Right atrium auricular region (tissue), 2 donors: ENCODE results near the gene GRM5. TPM values are rescaled to one million over a fixed set of nuclear protein-coding genes. Genes with fewer than 3 reads are reported as not detected.

Experiments used
- DNase-seq: peaks from one replicate; pipeline ENCODE4 v3.0.0-alpha.2; 2019; ENCODE audit warnings: low spot score
- H3K27ac ChIP-seq, 2 donors: fragments of 200-600 bp; sonication (generic); 1 replicate in 1 of 2; 2 replicates in 1 of 2; pipeline ENCODE4 v1.5.1; 2016 to 2019
- H3K27me3 ChIP-seq, 2 donors: fragments of 200-600 bp; sonication (generic); one replicate each; pipeline versions ENCODE4 v1.5.1 to v1.6.0; 2017 to 2019
- H3K36me3 ChIP-seq: fragments of 200-600 bp; sonication (generic); one replicate; pipeline ENCODE4 v1.5.1; 2016
- H3K4me1 ChIP-seq, 2 donors: fragments of 200-600 bp; sonication (generic); one replicate each; pipeline versions ENCODE4 v1.5.1 to v1.6.0; 2017 to 2019
- H3K4me3 ChIP-seq, 2 donors: fragments of 200-600 bp; sonication (generic); 1 replicate in 1 of 2; 2 replicates in 1 of 2; pipeline ENCODE4 v1.5.1; 2017 to 2019; ENCODE audit warnings: mild to moderate bottlenecking in 1 of 2, moderate library complexity in 1 of 2
- H3K9me3 ChIP-seq, 2 donors: fragments of 200-600 bp; sonication (generic); one replicate each; pipeline ENCODE4 v1.5.1; 2019
- total RNA-seq, 2 donors: library from RNA; depleted of rRNA; stranded (reverse); fragments of >200 nt; gene quantifications; one replicate each; pipeline ENCODE4 v1.1.0, GENCODE V29; 2016
- TF ChIP-seq, protein P1 (sequence below), 2 donors: fragments of 200-600 bp; sonication (generic); IDR thresholded peaks; one replicate each; pipeline ENCODE4 v1.5.1; 2019; ENCODE audit warnings: antibody characterized with exemption in 2 of 2

Gene GRM5
- total RNA-seq, 2 donors from 2014 or later = not detected

- no peaks in the 10 kb centered on the region for H3K27me3 ChIP-seq
- H3K4me1 ChIP-seq = no peaks in the 10 kb centered on the region
- no peak overlapping the region for H3K4me3 ChIP-seq
- H3K36me3 ChIP-seq = no peaks in the 10 kb centered on the region
- no peaks in the 10 kb centered on the region for H3K9me3 ChIP-seq
- peak; percentile 61 for DNase-seq
- H3K27ac ChIP-seq = no peak overlapping the region
- TF ChIP-seq, protein P1, sequence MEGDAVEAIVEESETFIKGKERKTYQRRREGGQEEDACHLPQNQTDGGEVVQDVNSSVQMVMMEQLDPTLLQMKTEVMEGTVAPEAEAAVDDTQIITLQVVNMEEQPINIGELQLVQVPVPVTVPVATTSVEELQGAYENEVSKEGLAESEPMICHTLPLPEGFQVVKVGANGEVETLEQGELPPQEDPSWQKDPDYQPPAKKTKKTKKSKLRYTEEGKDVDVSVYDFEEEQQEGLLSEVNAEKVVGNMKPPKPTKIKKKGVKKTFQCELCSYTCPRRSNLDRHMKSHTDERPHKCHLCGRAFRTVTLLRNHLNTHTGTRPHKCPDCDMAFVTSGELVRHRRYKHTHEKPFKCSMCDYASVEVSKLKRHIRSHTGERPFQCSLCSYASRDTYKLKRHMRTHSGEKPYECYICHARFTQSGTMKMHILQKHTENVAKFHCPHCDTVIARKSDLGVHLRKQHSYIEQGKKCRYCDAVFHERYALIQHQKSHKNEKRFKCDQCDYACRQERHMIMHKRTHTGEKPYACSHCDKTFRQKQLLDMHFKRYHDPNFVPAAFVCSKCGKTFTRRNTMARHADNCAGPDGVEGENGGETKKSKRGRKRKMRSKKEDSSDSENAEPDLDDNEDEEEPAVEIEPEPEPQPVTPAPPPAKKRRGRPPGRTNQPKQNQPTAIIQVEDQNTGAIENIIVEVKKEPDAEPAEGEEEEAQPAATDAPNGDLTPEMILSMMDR (IDR thresholded peaks at IDR 0.05) = no peak
Measured at GRCh38 chr11:88555018-88555828, 510.6 kb downstream of the GRM5 start.

GRCh38 chr11:88553204-88553603, 512.6 kb downstream of the GRM5 start:
- no peak for DNase-seq
- H3K27me3 ChIP-seq = no peaks in the 10 kb centered on the region
- TF ChIP-seq, protein P1 (IDR thresholded peaks at IDR 0.05) = no peak
- no peaks in the 10 kb centered on the region for H3K4me1 ChIP-seq
- no peaks in the 10 kb centered on the region for H3K36me3 ChIP-seq
- H3K4me3 ChIP-seq = no peak overlapping the region
- H3K9me3 ChIP-seq = no peaks in the 10 kb centered on the region
- no peak overlapping the region for H3K27ac ChIP-seq

DNA sequence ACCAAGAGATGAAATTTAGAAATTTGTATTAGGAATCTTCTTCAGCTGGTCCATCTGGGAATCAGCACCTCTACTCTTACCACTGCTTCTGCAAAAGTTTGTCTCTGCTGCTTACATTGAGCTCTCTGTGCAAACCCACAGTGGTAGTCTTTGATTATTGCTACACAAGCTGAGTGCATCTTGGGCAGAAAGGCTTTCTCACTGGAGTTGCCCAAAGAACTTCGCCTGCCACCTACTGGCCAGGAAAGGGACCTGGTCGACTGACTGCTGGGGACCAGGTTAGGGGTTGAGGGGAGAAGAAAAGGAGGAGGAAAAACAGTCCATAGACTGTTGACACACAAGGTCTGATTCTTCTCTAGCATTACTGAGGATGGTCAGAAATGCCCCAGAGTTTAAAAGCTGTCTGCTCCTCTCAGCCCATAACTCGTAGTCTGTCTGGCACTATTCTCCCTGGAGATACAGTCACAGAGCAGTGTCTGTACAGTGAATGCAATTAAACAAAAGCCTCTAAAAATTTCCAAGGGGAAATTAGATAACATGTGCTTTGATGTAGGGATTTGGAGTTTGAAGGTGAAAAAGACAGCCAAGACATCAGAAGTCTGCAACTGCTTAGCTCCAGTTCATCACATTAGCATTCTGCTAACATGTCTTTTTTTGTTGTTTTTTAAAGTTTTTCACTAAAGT, 513.3 kb downstream of the GRM5 start:
- no peak overlapping the region for H3K27ac ChIP-seq
- no peaks in the 10 kb centered on the region for H3K36me3 ChIP-seq
- DNase-seq = no peak
- H3K4me3 ChIP-seq = no peak overlapping the region
- H3K9me3 ChIP-seq = no peaks in the 10 kb centered on the region
- TF ChIP-seq, protein P1 (IDR thresholded peaks at IDR 0.05) = peak; percentile 15 to 50
- H3K27me3 ChIP-seq = no peaks in the 10 kb centered on the region
- no peaks in the 10 kb centered on the region for H3K4me1 ChIP-seq

- H3K4me3 ChIP-seq = no peak overlapping the region
- H3K27me3 ChIP-seq = no peaks in the 10 kb centered on the region
- H3K4me1 ChIP-seq = no peaks in the 10 kb centered on the region
- TF ChIP-seq, protein P1 (IDR thresholded peaks at IDR 0.05) = peak in 1 of 2 donors; percentile 2
- H3K9me3 ChIP-seq = no peaks in the 10 kb centered on the region
- no peak for DNase-seq
- no peak overlapping the region for H3K27ac ChIP-seq
- no peaks in the 10 kb centered on the region for H3K36me3 ChIP-seq
Measured at GRCh38 chr11:88544656-88545280, 521.0 kb downstream of the GRM5 start.

GRCh38 chr11:88543902-88544655, 521.7 kb downstream of the GRM5 start:
- no peak overlapping the region for H3K27ac ChIP-seq
- H3K36me3 ChIP-seq = no peaks in the 10 kb centered on the region

More at GRCh38 chr11:88543902-88544655, 521.7 kb downstream of the GRM5 start:
- H3K27me3 ChIP-seq = no peaks in the 10 kb centered on the region
- no peaks in the 10 kb centered on the region for H3K9me3 ChIP-seq
- TF ChIP-seq, protein P1 (IDR thresholded peaks at IDR 0.05) = peak; percentile 82 to 90
- H3K4me3 ChIP-seq = no peak overlapping the region
- no peaks in the 10 kb centered on the region for H3K4me1 ChIP-seq
- peak; percentile 81 for DNase-seq
